Type B pancreatic cell (in vitro differentiated cells): ENCODE data around the gene ALS2CL. TPM values are rescaled to one million over a fixed set of nuclear protein-coding genes. Genes with fewer than 3 reads are reported as not detected.

Experiments used
- DNase-seq: peaks from one replicate; pipeline ENCODE4 v3.0.0; 2021; ENCODE audit warnings: mixed read lengths; ENCODE audit not compliant: unreplicated experiment; ENCODE audit errors: extremely low spot score
- H3K27ac Mint-ChIP-seq: 2 replicates; pipeline ENCODE4 v1.8.0; 2021; ENCODE audit warnings: mild to moderate bottlenecking, mixed read lengths
- H3K27me3 Mint-ChIP-seq: 2 replicates; pipeline ENCODE4 v1.8.0; 2021; ENCODE audit warnings: mixed read lengths
- H3K36me3 Mint-ChIP-seq: 2 replicates; pipeline ENCODE4 v1.8.0; 2021; ENCODE audit warnings: mixed read lengths
- H3K4me1 Mint-ChIP-seq: one replicate; pipeline ENCODE4 v1.8.0; 2021; ENCODE audit warnings: mixed read lengths; ENCODE audit not compliant: unreplicated experiment
- H3K4me3 Mint-ChIP-seq: 2 replicates; pipeline ENCODE4 v1.8.0; 2021; ENCODE audit warnings: mild to moderate bottlenecking, mixed read lengths
- H3K9me3 Mint-ChIP-seq: 2 replicates; pipeline ENCODE4 v1.8.0; 2021; ENCODE audit warnings: mixed read lengths
- total RNA-seq: library from RNA; stranded (reverse); gene quantifications from 2 replicates; pipeline ENCODE4 v1.2.1, GENCODE V29; 2021; ENCODE audit warnings: low replicate concordance
- TF ChIP-seq, protein P1 (sequence below): fragments of 200-600 bp; sonication (generic); conservative IDR thresholded peaks from 2 replicates; pipeline ENCODE4 v1.5.0; 2021; ENCODE audit warnings: antibody characterized with exemption, mild to moderate bottlenecking

Gene ALS2CL
- total RNA-seq, 1 donor from 2014 or later: 31.7 TPM

DNA sequence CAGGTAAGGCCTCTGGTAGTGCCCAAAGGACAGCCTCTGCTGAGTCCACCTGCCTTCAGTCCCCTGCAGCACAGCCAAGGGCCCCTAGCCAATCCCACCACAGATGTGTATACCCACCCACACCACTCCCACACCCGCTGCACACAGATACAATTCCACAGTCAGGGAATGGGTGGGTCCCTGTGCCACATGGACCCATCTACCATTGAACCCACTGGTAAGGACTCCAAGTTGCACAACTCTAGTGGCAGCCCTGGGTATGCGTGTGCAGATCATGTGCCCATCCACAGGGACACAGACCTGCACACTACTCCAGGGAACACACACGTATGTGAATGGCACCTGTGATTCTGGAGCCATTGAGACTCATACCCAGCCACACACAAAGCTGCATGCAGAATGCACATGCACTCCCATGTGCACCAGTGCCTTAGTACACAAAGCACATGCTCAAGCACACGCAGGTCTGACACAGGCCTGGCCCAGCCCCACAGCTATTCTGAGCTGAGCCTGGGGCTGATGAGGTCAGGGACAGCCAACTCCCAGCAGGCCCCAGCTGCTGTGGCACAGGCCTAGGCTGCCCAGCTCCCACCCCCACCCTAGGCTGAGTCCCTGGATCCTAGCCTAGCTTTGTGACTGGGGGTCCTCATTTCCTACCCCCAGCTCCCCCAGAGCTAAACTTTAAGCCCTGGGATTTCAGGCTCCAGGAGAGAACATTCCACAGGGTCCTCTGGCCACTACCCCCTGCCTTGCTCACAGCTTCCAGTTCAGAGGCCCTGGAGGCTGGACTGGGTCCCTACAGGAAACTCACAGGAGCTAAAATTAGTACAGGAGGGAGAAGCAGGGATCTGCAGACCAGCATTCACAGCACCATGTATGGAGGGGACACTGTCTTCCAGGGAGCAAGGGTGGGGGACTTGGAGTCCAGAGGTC, 2.7 kb upstream of the ALS2CL start:
- Mint-ChIP-seq H3K4me1 (peaks cover 16% of the 10 kb centered on the region), H3K9me3 (no peaks in the 10 kb centered on the region), H3K4me3 (peak overlapping the region; percentile 47), H3K27ac (peak overlapping the region; percentile 58), H3K27me3 (peaks cover 6% of the 10 kb centered on the region), H3K36me3 (no peaks in the 10 kb centered on the region)
- TF ChIP-seq, protein P1, sequence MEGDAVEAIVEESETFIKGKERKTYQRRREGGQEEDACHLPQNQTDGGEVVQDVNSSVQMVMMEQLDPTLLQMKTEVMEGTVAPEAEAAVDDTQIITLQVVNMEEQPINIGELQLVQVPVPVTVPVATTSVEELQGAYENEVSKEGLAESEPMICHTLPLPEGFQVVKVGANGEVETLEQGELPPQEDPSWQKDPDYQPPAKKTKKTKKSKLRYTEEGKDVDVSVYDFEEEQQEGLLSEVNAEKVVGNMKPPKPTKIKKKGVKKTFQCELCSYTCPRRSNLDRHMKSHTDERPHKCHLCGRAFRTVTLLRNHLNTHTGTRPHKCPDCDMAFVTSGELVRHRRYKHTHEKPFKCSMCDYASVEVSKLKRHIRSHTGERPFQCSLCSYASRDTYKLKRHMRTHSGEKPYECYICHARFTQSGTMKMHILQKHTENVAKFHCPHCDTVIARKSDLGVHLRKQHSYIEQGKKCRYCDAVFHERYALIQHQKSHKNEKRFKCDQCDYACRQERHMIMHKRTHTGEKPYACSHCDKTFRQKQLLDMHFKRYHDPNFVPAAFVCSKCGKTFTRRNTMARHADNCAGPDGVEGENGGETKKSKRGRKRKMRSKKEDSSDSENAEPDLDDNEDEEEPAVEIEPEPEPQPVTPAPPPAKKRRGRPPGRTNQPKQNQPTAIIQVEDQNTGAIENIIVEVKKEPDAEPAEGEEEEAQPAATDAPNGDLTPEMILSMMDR: no peak
- no peak for DNase-seq

DNA sequence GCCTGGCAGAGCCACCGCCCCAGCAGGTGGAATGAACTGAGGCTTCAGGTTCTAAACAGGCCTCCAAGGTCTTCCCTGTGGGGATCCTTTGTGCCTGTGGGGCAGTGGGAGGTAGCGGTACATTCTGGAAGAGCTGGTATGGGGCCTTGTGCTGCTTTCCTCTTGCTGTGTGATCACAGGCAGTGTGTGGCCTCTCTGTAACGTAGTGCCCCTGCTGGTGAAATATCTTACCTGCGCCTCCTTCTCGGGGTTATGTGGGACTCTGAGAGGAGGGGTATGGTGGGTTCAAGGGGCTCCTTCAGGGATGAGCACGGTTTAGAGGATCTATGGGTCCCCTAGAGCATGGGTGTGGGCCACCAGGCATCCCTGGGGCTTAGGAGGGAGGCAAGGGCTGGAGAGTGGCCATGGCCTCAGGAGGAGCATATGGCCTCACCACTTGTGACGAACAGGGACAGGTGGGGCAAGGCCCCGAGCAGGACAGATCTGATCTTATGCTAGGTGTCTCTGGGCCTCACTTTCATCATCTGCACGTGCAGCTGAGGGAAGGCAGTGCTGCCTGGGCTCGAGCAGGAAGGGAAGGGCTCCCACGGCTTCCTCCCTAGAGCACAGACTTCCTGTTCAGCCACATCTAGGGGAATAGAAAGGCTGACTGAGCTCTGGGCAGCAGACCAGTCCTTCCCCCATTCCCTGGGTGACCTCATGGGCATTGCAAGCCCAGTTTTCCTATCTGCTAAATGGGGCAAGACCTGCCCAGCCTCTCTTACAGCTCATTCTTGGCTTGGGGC, 1.9 kb upstream of the ALS2CL start:
- no peak for DNase-seq
- Mint-ChIP-seq H3K4me3 (peak overlapping the region; percentile 47), H3K27ac (peak overlapping the region; percentile 58), H3K27me3 (peaks cover 6% of the 10 kb centered on the region), H3K4me1 (peaks cover 14% of the 10 kb centered on the region), H3K9me3 (no peaks in the 10 kb centered on the region), H3K36me3 (no peaks in the 10 kb centered on the region)
- TF ChIP-seq, protein P1: peak; percentile 66

DNA sequence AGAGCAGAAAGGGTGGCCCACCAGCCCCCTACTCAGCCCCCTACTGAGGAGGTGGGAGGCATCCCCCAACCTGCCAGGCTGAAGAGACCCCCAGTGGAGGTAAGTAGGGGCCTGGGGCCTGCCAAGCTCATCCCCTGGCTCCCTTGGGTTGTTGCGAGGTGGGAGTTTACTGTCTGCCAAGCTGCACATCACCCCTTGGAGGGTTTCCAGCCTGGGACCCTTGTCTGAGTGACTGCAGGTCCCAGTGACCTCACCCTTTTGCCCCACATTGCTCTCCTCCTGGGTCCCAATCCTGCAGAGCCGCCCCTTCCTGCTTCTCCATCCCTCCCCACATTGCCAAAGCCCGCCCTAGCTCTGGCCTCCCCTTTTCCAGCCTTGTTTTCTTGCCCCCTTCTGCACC, 1.0 kb upstream of the ALS2CL start:
- Mint-ChIP-seq H3K27ac (no peak overlapping the region), H3K4me1 (peaks cover 8% of the 10 kb centered on the region), H3K4me3 (no peak overlapping the region), H3K36me3 (no peaks in the 10 kb centered on the region), H3K27me3 (peaks cover 6% of the 10 kb centered on the region), H3K9me3 (no peaks in the 10 kb centered on the region)
- TF ChIP-seq, protein P1: no peak
- DNase-seq: no peak

DNA sequence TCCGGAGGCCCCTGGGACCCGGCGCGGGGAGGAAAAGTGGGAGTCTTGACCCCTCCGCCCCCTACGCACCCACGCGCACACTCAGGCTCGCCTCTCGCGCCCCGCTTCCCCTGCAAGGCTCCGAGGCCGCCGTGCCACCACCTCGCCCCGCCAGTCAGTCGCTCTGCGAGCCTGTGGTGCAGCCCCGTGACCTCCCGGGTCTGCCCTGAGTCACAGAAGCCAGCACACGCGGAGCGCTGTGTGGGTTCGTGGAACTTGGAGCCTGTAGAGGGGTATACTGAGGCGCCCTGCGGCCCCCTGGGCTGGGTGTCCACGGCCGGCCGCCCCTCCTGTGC, 380 bp upstream of the ALS2CL start:
- TF ChIP-seq, protein P1: no peak
- H3K4me1 Mint-ChIP-seq: peaks cover 5% of the 10 kb centered on the region
- H3K27ac Mint-ChIP-seq: no peak overlapping the region
- no peak overlapping the region for H3K4me3 Mint-ChIP-seq
- H3K27me3 Mint-ChIP-seq: peaks cover 6% of the 10 kb centered on the region
- no peaks in the 10 kb centered on the region for H3K36me3 Mint-ChIP-seq
- DNase-seq: no peak
- H3K9me3 Mint-ChIP-seq: no peaks in the 10 kb centered on the region

DNA sequence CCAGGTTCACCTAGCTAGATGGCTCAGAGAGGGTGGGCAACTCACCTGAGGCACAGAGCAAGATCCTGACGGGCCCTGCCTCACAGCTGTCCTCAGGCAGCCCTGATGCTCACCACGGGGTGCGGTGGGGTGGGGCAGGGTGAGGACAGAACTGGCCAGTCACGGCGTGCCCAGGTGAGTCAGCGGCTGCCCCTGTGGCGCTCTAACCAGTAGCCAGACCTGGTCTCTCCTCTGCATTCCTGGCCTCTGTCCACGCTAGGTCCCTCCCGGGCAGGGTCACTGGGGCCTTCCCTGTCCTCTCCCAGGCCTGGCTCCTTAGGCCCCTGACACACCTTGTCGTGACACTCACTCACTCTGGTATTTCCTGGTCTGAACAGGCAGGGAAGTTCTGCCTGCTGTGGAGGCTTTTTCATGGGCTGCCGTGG, 901 bp downstream of the ALS2CL start:
- no peaks in the 10 kb centered on the region for H3K36me3 Mint-ChIP-seq
- no peak for DNase-seq
- TF ChIP-seq, protein P1: no peak
- peak overlapping the region; percentile 98 for H3K27ac Mint-ChIP-seq
- peaks cover 6% of the 10 kb centered on the region for H3K27me3 Mint-ChIP-seq
- H3K4me1 Mint-ChIP-seq: peaks cover 5% of the 10 kb centered on the region
- H3K4me3 Mint-ChIP-seq: peak overlapping the region; percentile 90
- no peaks in the 10 kb centered on the region for H3K9me3 Mint-ChIP-seq
